ENCODE measurements around the gene ZNF146.
A peak's percentile ranks its signal among the peaks of the same experiment; 100 is the strongest.
"Not testable (repeated sequence)": the region's sequence is repeated elsewhere in the genome, so short reads cannot be mapped to it uniquely, and the experiment has no call there.

Gene ZNF146

GRCh38 chr19:36214386-36215275, at the start of gene ZNF146, which contains the start of gene ZNF565:
Gene ZNF146, plus strand, starts transcription at chr19:36215106. Its CDS starts 21,335 bp downstream, at chr19:36236441.
Gene ZNF565, minus strand, starts transcription at chr19:36214665. Its CDS starts 12,680 bp downstream, at chr19:36201985.
- peak; percentile 100 for DNase-seq

- DNase-seq, result peak; percentile 97
These were observed 45.7 kb upstream of the ZNF146 start for GRCh38 chr19:36169084-36169760.

- DNase-seq, result no peak
These were observed 42.1 kb upstream of the ZNF146 start for GRCh38 chr19:36172852-36173251.

GRCh38 chr19:36173846-36174245, 41.1 kb upstream of the ZNF146 start:
- DNase-seq, result not testable (repeated sequence)

- not testable (repeated sequence) for DNase-seq
These were observed 35.8 kb upstream of the ZNF146 start for GRCh38 chr19:36179077-36179476.

- DNase-seq, result no peak
These were observed 32.2 kb upstream of the ZNF146 start for GRCh38 chr19:36182612-36183244.

GRCh38 chr19:36183245-36183628, 31.7 kb upstream of the ZNF146 start:
- no peak for DNase-seq

GRCh38 chr19:36186722-36187121, 28.2 kb upstream of the ZNF146 start:
- not testable (repeated sequence) for DNase-seq

- DNase-seq, result no peak
These were observed 18.7 kb upstream of the ZNF146 start for GRCh38 chr19:36196249-36196648.

- DNase-seq, result no peak
These were observed 16.8 kb upstream of the ZNF146 start for GRCh38 chr19:36198119-36198518.

GRCh38 chr19:36201684-36202083, 13.2 kb upstream of the ZNF146 start:
- DNase-seq, result no peak

GRCh38 chr19:36203293-36203692, 11.6 kb upstream of the ZNF146 start:
- DNase-seq, result no peak

- no peak for DNase-seq
These were observed 7.2 kb upstream of the ZNF146 start for GRCh38 chr19:36207605-36208252.

- DNase-seq, result no peak
These were observed 5.5 kb upstream of the ZNF146 start for GRCh38 chr19:36209372-36209771.

GRCh38 chr19:36210497-36210896, 4.4 kb upstream of the ZNF146 start:
- no peak for DNase-seq

GRCh38 chr19:36212895-36213294, 2.0 kb upstream of the ZNF146 start:
- DNase-seq, result no peak

- DNase-seq, result peak; percentile 51
These were observed 594 bp downstream of the ZNF146 start for GRCh38 chr19:36215276-36216123.

- no peak for DNase-seq
These were observed 6.6 kb downstream of the ZNF146 start for GRCh38 chr19:36221474-36221873.

GRCh38 chr19:36222503-36222902, 7.6 kb downstream of the ZNF146 start:
- no peak for DNase-seq

GRCh38 chr19:36225219-36225892, 10.4 kb downstream of the ZNF146 start:
- no peak for DNase-seq

- DNase-seq, result peak; percentile 63
These were observed 18.7 kb downstream of the ZNF146 start for GRCh38 chr19:36233626-36234025.
